ENCODE data around the gene MAB21L3. TPM values are rescaled to one million over a fixed set of nuclear protein-coding genes. Genes with fewer than 3 reads are reported as not detected.

The MAB21L3 gene
- total RNA-seq, 4 donors from 2014 or later = 0.22 to 0.63 TPM; not detected in 2

DNA sequence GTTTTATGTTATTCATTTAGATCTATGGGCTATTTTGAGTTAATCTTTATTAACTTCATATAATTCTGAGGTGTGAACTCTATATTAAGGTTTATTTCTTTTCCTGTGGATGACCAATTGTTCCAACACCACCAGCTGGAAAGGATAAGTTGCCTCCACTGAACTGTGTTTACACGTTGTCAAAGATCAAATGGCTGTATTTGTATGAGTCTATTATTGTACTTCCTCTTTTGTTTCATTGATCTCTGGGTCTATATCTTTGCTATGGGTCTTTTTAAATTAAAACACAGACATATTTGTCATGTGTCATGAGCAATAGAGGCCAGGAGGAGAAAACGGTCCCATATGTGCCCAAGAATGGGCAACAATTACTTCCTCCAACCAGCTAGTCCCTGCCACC lies 5.2 kb upstream of the MAB21L3 start:
- Histone ChIP-seq H3K36me3 (no peaks in the 10 kb centered on the region), H3K4me1 (no peaks in the 10 kb centered on the region), H3K9me3 (no peaks in the 10 kb centered on the region), H3K27me3 (no peaks in the 10 kb centered on the region), H3K27ac (no peak overlapping the region), H3K4me3 (no peak overlapping the region)
- TF ChIP-seq CTCF (IDR thresholded peaks at IDR 0.05) = no peak
- TF ChIP-seq POLR2A (IDR thresholded peaks at IDR 0.05) = no peak
- TF ChIP-seq EP300 (IDR thresholded peaks at IDR 0.05) = no peak
- DNase-seq (ENCODE audit: low spot score in 2 of 2) = no peak
- WGBS, 2 donors = 42 to 53% methylated on average over 2 of the region's 2 CpGs

DNA sequence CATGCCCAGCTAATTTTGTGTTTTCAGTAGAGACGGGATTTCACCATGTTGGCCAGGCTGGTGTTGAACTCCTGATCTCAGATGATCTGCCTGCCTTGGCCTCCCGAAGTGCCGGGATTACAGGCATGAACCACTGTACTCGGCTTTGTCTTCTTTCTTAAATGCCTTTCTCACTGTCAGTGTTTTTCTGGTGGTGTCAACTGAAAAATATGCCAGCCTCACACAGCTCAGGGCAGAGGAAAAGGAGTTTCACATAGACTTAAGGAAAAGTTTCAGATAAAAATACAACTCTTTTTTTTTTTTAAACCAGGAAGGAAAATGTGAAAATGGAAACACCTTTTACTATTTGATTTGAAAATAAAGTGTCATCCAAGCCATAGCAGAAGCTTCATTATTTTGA lies 4.6 kb upstream of the MAB21L3 start:
- no peak for TF ChIP-seq POLR2A (IDR thresholded peaks at IDR 0.05)
- no peak for TF ChIP-seq EP300 (IDR thresholded peaks at IDR 0.05)
- TF ChIP-seq CTCF (IDR thresholded peaks at IDR 0.05) = no peak
- WGBS, 2 donors = 72 to 77% methylated on average over 4 of the region's 4 CpGs
- H3K27me3 ChIP-seq = no peaks in the 10 kb centered on the region
- H3K4me3 ChIP-seq = no peak overlapping the region
- H3K9me3 ChIP-seq = no peaks in the 10 kb centered on the region
- DNase-seq (ENCODE audit: low spot score in 2 of 2) = no peak
- no peaks in the 10 kb centered on the region for H3K36me3 ChIP-seq
- no peak overlapping the region for H3K27ac ChIP-seq
- H3K4me1 ChIP-seq = no peaks in the 10 kb centered on the region

GRCh38 chr1:116107371-116107770 lies 3.8 kb upstream of the MAB21L3 start:
- Histone ChIP-seq H3K36me3 (no peaks in the 10 kb centered on the region), H3K9me3 (no peaks in the 10 kb centered on the region), H3K27ac (no peak overlapping the region), H3K4me1 (no peaks in the 10 kb centered on the region), H3K27me3 (no peaks in the 10 kb centered on the region), H3K4me3 (no peak overlapping the region)
- 87 to 94% methylated on average over 4 of the region's 4 CpGs for WGBS, 2 donors
- TF ChIP-seq CTCF (IDR thresholded peaks at IDR 0.05) (no peak), POLR2A (IDR thresholded peaks at IDR 0.05) (no peak), EP300 (IDR thresholded peaks at IDR 0.05) (no peak)
- no peak for DNase-seq (ENCODE audit: low spot score in 2 of 2)

DNA sequence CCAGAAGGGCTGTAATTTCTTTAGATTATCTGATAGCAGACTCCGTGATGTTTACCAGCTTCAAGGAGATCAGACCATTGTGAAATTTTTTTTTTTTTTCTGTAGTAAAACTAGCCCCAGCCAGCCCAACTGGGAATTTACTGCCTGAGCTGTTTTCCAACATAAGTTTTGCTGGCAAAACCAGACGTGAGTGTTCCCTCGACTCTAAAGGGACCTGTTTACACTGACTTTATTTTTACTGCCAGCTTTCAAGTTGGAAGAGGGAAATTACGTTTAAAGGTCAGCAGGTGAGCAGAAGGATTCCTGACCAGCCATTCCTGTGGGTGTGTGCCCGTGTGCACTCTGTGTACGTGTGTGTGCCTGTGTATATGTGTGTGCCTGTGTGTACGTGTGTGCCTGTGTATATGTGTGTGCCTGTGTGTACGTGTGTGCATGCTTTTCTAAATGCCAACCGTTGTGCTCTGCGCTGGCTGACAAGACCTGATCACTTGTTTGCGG lies 374 bp downstream of the MAB21L3 start:
- WGBS, 2 donors = 50 to 53% methylated on average over 11 of the region's 11 CpGs
- H3K27ac ChIP-seq = peak overlapping the region in 1 of 4 donors; percentile 20
- no peaks in the 10 kb centered on the region for H3K4me1 ChIP-seq
- H3K27me3 ChIP-seq = no peaks in the 10 kb centered on the region
- H3K4me3 ChIP-seq = no peak overlapping the region
- H3K9me3 ChIP-seq = no peaks in the 10 kb centered on the region
- no peaks in the 10 kb centered on the region for H3K36me3 ChIP-seq
- no peak for DNase-seq (ENCODE audit: low spot score in 2 of 2)
- TF ChIP-seq EP300 (IDR thresholded peaks at IDR 0.05) (no peak), CTCF (IDR thresholded peaks at IDR 0.05) (no peak), POLR2A (IDR thresholded peaks at IDR 0.05) (no peak)

DNA sequence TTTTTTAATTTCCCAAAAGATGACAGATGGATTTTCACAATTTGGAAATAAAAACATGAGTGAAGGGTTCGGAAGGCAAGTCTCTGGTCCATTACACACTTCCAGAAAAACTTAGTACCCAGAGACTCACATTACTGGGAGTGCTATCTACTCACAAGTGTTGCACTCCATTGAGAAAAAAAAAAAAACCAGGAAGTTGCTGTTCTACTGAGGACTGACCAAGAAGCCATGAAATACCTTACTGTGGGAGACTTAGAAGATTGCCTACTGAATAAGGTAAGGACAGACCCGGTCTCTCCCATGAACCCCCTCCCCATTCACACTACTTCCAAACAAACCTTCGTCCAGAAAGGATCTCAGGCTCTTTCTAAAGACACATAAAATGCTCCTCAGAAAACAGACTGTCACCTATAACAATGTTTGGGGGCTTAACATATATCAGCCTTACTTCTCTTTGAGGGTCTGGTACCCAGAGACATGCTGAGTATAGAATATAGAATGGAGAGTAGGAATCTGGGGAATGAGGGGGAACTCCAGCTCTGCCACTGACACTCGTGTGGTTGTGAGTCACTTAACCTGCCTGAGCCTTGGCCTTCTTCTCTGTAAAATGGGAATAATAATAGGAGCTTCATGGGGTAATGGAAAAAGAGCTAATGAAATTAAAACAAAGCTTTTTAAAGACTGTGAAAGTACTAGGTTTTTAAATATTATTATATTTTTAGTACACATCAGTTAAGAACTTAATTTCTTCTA lies 1.4 kb downstream of the MAB21L3 start:
- no peak overlapping the region for H3K27ac ChIP-seq
- no peaks in the 10 kb centered on the region for H3K27me3 ChIP-seq
- H3K4me1 ChIP-seq = no peaks in the 10 kb centered on the region
- 78 to 82% methylated on average over 4 of the region's 4 CpGs for WGBS, 2 donors
- DNase-seq (ENCODE audit: low spot score in 2 of 2) = no peak
- no peak overlapping the region for H3K4me3 ChIP-seq
- H3K9me3 ChIP-seq = no peaks in the 10 kb centered on the region
- no peak for TF ChIP-seq EP300 (IDR thresholded peaks at IDR 0.05)
- no peak for TF ChIP-seq POLR2A (IDR thresholded peaks at IDR 0.05)
- no peak for TF ChIP-seq CTCF (IDR thresholded peaks at IDR 0.05)
- no peaks in the 10 kb centered on the region for H3K36me3 ChIP-seq

All from tibial nerve (tissue), 4 donors.